Endodermal cell (in vitro differentiated cells): Measurements from ENCODE around the gene MTPN. TPM values are rescaled to one million over a fixed set of nuclear protein-coding genes. Genes with fewer than 3 reads are reported as not detected.

Experiments used
- DNase-seq: peaks from one replicate; pipeline ENCODE4 v3.0.0-alpha.2; 2017
- H3K27ac ChIP-seq: 2 replicates; pipeline ENCODE4 v1.5.1; 2013; ENCODE audit warnings: mild to moderate bottlenecking, low read depth, low read length, moderate library complexity
- H3K27me3 ChIP-seq: 2 replicates; pipeline ENCODE4 v1.6.1; 2013; ENCODE audit warnings: mild to moderate bottlenecking, low read length, moderate library complexity; ENCODE audit not compliant: insufficient read depth, control insufficient read depth, poor library complexity, severe bottlenecking
- H3K36me3 ChIP-seq: 2 replicates; pipeline ENCODE4 v1.7.0; 2013; ENCODE audit warnings: mild to moderate bottlenecking, low read length, moderate library complexity; ENCODE audit not compliant: control insufficient read depth, insufficient read depth
- H3K4me1 ChIP-seq: one replicate; pipeline ENCODE4 v1.7.0; 2013; ENCODE audit warnings: low read length; ENCODE audit not compliant: control insufficient read depth, insufficient read depth
- H3K4me3 ChIP-seq: 2 replicates; pipeline ENCODE4 v1.5.1; 2013; ENCODE audit warnings: mild to moderate bottlenecking, low read length, moderate library complexity
- H3K9ac ChIP-seq: 2 replicates; pipeline ENCODE4 v1.6.1; 2013; ENCODE audit warnings: mild to moderate bottlenecking, low read length, moderate library complexity; ENCODE audit not compliant: poor library complexity, severe bottlenecking; ENCODE audit errors: extremely low read depth
- H3K9me3 ChIP-seq: 2 replicates; pipeline ENCODE4 v1.6.1; 2013; ENCODE audit warnings: mild to moderate bottlenecking, low read length, moderate library complexity; ENCODE audit not compliant: control insufficient read depth
- H3K27ac Mint-ChIP-seq: 2 replicates; pipeline ENCODE4 v1.8.0; 2020; ENCODE audit warnings: mixed read lengths
- H3K27me3 Mint-ChIP-seq: 2 replicates; pipeline ENCODE4 v1.8.0; 2021; ENCODE audit warnings: mild to moderate bottlenecking, mixed read lengths; ENCODE audit not compliant: insufficient read depth
- H3K36me3 Mint-ChIP-seq: 2 replicates; pipeline ENCODE4 v1.8.0; 2020; ENCODE audit warnings: low read depth, mixed read lengths
- H3K4me1 Mint-ChIP-seq: 2 replicates; pipeline ENCODE4 v1.8.0; 2020; ENCODE audit warnings: mixed read lengths
- H3K4me3 Mint-ChIP-seq: 2 replicates; pipeline ENCODE4 v1.8.0; 2020; ENCODE audit warnings: mild to moderate bottlenecking, moderate library complexity, mixed read lengths
- H3K9me3 Mint-ChIP-seq: 2 replicates; pipeline ENCODE4 v1.8.0; 2020; ENCODE audit warnings: mild to moderate bottlenecking, mixed read lengths
- WGBS, 2 experiments: methylation state at CpG; one replicate each; pipeline versions ENCODE4 v1.1.5 to v1.1.7; 2013; ENCODE audit warnings: missing lambda C conversion rate in 2 of 2, mixed read lengths in 1 of 2; ENCODE audit not compliant: insufficient coverage in 1 of 2, insufficient read length in 1 of 2; 5-methylcytosine and 5-hydroxymethylcytosine counted together
- total RNA-seq, 2 donors: library from RNA; stranded (reverse); fragmentation: NEBNext Ultra II Directional in 1 of 2; extraction: Animal tissue kit (Norgen Biotek cat#: 25700) in 1 of 2; gene quantifications; 2 replicates in 1 of 2; 3 replicates in 1 of 2; pipeline ENCODE4 v1.2.1, GENCODE V29; 2021
- TF ChIP-seq, protein P1 (sequence below): fragments of 200-600 bp; sonication (generic); conservative IDR thresholded peaks from 2 replicates; pipeline ENCODE4 v1.5.0; 2021; ENCODE audit warnings: antibody characterized with exemption, mild to moderate bottlenecking

The MTPN gene
- total RNA-seq, 2 donors from 2014 or later = 80.3 to 102 TPM

DNA sequence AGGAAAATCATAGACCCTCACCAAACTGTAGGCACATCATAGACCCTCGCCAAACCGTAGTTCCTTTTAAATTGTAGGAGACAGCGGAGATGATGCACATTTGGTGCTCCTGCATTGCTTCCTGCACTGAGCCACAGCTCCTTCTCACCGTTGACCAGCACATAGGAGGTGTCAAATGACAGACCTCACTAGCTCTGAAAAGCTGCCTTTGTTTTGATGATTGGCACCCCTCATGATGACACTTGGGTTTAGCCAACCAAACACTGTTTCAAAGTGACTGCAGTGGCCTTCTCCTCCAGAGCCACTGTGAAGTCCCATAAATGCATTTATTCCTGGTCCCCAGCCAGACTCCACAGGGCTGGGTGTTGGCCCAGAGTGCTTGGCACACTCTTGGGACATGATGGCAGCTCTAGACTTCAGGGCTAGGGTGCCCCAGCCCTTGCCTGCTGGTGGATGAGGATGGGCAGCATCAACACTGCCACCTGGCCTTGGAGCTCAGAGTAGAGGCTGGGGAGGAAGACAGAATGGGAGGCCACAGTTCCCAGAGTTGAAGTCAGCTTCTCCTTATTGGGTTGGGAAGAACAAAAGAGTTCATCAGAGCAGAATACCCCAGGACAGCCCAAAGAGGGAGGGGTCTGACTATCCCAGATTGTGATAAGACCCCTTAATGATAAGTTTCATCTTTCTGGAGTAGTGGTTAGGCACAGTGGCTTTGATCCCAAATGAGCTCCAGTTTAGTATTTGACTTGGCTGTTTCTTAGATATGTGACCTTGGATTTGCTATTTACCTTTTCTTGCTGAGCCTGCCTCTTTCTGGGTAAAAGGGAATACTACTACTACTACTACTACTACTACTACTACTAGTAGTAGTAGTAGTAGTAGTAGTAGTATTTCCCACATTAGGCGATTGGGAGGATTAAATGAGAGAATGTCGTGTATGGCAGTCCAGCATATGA is 75.3 kb downstream of the MTPN start:
- Mint-ChIP-seq H3K4me1 (peaks cover 23% of the 10 kb centered on the region), H3K4me3 (no peak overlapping the region), H3K27ac (no peak overlapping the region), H3K36me3 (no peaks in the 10 kb centered on the region), H3K9me3 (no peaks in the 10 kb centered on the region), H3K27me3 (peaks cover 2% of the 10 kb centered on the region)
- DNase-seq = no peak
- Histone ChIP-seq H3K4me1 (peaks cover 5% of the 10 kb centered on the region), H3K4me3 (no peak overlapping the region), H3K27ac (no peak overlapping the region), H3K9me3 (no peaks in the 10 kb centered on the region), H3K27me3 (no peaks in the 10 kb centered on the region), H3K9ac (no peak overlapping the region), H3K36me3 (no peaks in the 10 kb centered on the region)
- 87 to 97% methylated on average over 3 to 6 of the region's 6 CpGs for WGBS, 2 experiments
- TF ChIP-seq, protein P1, sequence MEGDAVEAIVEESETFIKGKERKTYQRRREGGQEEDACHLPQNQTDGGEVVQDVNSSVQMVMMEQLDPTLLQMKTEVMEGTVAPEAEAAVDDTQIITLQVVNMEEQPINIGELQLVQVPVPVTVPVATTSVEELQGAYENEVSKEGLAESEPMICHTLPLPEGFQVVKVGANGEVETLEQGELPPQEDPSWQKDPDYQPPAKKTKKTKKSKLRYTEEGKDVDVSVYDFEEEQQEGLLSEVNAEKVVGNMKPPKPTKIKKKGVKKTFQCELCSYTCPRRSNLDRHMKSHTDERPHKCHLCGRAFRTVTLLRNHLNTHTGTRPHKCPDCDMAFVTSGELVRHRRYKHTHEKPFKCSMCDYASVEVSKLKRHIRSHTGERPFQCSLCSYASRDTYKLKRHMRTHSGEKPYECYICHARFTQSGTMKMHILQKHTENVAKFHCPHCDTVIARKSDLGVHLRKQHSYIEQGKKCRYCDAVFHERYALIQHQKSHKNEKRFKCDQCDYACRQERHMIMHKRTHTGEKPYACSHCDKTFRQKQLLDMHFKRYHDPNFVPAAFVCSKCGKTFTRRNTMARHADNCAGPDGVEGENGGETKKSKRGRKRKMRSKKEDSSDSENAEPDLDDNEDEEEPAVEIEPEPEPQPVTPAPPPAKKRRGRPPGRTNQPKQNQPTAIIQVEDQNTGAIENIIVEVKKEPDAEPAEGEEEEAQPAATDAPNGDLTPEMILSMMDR = no peak

DNA sequence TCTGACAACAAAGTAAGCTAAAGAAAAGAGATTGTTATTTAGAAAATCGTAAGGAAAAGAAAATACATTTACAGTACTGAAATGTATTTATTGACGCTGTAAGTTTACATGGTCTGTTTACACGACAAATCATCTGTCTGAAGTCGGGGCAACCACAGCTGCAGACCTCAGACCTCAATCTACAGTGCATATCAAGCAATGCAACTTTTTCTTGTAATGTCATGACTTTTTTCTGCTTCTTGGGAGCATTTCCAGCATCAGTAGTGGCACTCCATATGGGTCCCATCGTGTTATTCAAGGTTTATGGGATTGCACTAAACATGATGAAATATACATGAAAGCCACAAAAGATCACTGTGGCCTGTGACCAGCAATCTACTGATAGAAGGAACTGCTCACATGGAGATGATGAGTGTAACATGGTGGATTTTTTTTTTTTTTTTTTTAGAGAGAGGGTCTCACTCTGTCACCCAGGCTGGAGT is 77.1 kb downstream of the MTPN start:
- WGBS, 2 experiments = 94 to 100% methylated on average over 4 to 5 of the region's 5 CpGs
- Mint-ChIP-seq H3K27me3 (peaks cover 2% of the 10 kb centered on the region), H3K4me3 (no peak overlapping the region), H3K9me3 (no peaks in the 10 kb centered on the region), H3K36me3 (no peaks in the 10 kb centered on the region), H3K27ac (no peak overlapping the region), H3K4me1 (peaks cover 10% of the 10 kb centered on the region)
- no peaks in the 10 kb centered on the region for H3K9me3 ChIP-seq
- H3K4me3 ChIP-seq = no peak overlapping the region
- H3K36me3 ChIP-seq = no peaks in the 10 kb centered on the region
- no peak overlapping the region for H3K27ac ChIP-seq
- no peak for DNase-seq
- no peaks in the 10 kb centered on the region for H3K27me3 ChIP-seq
- TF ChIP-seq, protein P1 = no peak
- H3K9ac ChIP-seq = no peak overlapping the region
- H3K4me1 ChIP-seq = peaks cover 3% of the 10 kb centered on the region

- H3K4me1 ChIP-seq = no peaks in the 10 kb centered on the region
- Mint-ChIP-seq H3K4me1 (peaks cover 5% of the 10 kb centered on the region), H3K27me3 (peaks cover 2% of the 10 kb centered on the region), H3K27ac (no peak overlapping the region), H3K9me3 (no peaks in the 10 kb centered on the region), H3K36me3 (no peaks in the 10 kb centered on the region), H3K4me3 (no peak overlapping the region)
- no peak for DNase-seq
- 84 to 100% methylated on average over 3 to 6 of the region's 6 CpGs for WGBS, 2 experiments
- H3K27me3 ChIP-seq = no peaks in the 10 kb centered on the region
- no peak overlapping the region for H3K9ac ChIP-seq
- H3K36me3 ChIP-seq = no peaks in the 10 kb centered on the region
- no peaks in the 10 kb centered on the region for H3K9me3 ChIP-seq
- no peak overlapping the region for H3K27ac ChIP-seq
- no peak overlapping the region for H3K4me3 ChIP-seq
- TF ChIP-seq, protein P1 = no peak
Measured at GRCh38 chr7:135899458-135900064, 77.6 kb downstream of the MTPN start.
